ENCODE results near the gene ADGRL3. TPM values are rescaled to one million over a fixed set of nuclear protein-coding genes. Genes with fewer than 3 reads are reported as not detected.

Gene ADGRL3
- total RNA-seq, 4 donors from 2014 or later = 0.67 to 4.6 (median 1.6) TPM

GRCh38 chr4:61580721-61581377 lies 380.7 kb downstream of the ADGRL3 start:
- TF ChIP-seq POLR2A (IDR thresholded peaks at IDR 0.05) (no peak), CTCF (IDR thresholded peaks at IDR 0.05) (no peak)
- Histone ChIP-seq H3K4me3 (replicated peaks in 1 of 3) (no peak overlapping the region), H3K36me3 (no peaks in the 10 kb centered on the region), H3K27me3 (no peaks in the 10 kb centered on the region), H3K9me3 (no peaks in the 10 kb centered on the region), H3K4me1 (no peaks in the 10 kb centered on the region), H3K27ac (no peak overlapping the region)
- DNase-seq = no peak
- intact Hi-C loops (cut with DNase I) = no loop called here
- 52 to 59% methylated on average over 5 of the region's 5 CpGs for WGBS, 2 donors

- Histone ChIP-seq H3K9me3 (no peaks in the 10 kb centered on the region), H3K4me3 (replicated peaks in 1 of 3) (no peak overlapping the region), H3K27me3 (no peaks in the 10 kb centered on the region), H3K4me1 (no peaks in the 10 kb centered on the region), H3K27ac (no peak overlapping the region), H3K36me3 (no peaks in the 10 kb centered on the region)
- 93 to 97% methylated on average over 1 of the region's 1 CpG for WGBS, 2 donors
- no peak for DNase-seq
- intact Hi-C loops (cut with DNase I) = no loop called here
- no peak for TF ChIP-seq CTCF (IDR thresholded peaks at IDR 0.05)
- no peak for TF ChIP-seq POLR2A (IDR thresholded peaks at IDR 0.05)
Observed at GRCh38 chr4:61583696-61584095, 383.6 kb downstream of the ADGRL3 start.

GRCh38 chr4:61588621-61589402 lies 388.7 kb downstream of the ADGRL3 start:
- H3K9me3 ChIP-seq = no peaks in the 10 kb centered on the region
- intact Hi-C loops (cut with DNase I) = no loop called here
- no peaks in the 10 kb centered on the region for H3K27me3 ChIP-seq
- DNase-seq = no peak
- 77 to 78% methylated on average over 5 of the region's 5 CpGs for WGBS, 2 donors
- H3K4me3 ChIP-seq (replicated peaks in 1 of 3) = no peak overlapping the region
- H3K36me3 ChIP-seq = no peaks in the 10 kb centered on the region
- no peak for TF ChIP-seq CTCF (IDR thresholded peaks at IDR 0.05)
- TF ChIP-seq POLR2A (IDR thresholded peaks at IDR 0.05) = no peak
- H3K4me1 ChIP-seq = no peaks in the 10 kb centered on the region
- H3K27ac ChIP-seq = no peak overlapping the region

GRCh38 chr4:61590881-61591280 lies 390.8 kb downstream of the ADGRL3 start:
- Histone ChIP-seq H3K4me1 (no peaks in the 10 kb centered on the region), H3K27ac (no peak overlapping the region), H3K27me3 (no peaks in the 10 kb centered on the region), H3K36me3 (no peaks in the 10 kb centered on the region), H3K9me3 (no peaks in the 10 kb centered on the region), H3K4me3 (replicated peaks in 1 of 3) (no peak overlapping the region)
- WGBS, 2 donors = 84 to 89% methylated on average over 5 of the region's 5 CpGs
- intact Hi-C loops (cut with DNase I) = no loop called here
- DNase-seq = no peak
- TF ChIP-seq POLR2A (IDR thresholded peaks at IDR 0.05) = no peak
- no peak for TF ChIP-seq CTCF (IDR thresholded peaks at IDR 0.05)

All from thyroid gland (tissue), 4 donors.